ENCODE results near the gene NALF2.

DNA sequence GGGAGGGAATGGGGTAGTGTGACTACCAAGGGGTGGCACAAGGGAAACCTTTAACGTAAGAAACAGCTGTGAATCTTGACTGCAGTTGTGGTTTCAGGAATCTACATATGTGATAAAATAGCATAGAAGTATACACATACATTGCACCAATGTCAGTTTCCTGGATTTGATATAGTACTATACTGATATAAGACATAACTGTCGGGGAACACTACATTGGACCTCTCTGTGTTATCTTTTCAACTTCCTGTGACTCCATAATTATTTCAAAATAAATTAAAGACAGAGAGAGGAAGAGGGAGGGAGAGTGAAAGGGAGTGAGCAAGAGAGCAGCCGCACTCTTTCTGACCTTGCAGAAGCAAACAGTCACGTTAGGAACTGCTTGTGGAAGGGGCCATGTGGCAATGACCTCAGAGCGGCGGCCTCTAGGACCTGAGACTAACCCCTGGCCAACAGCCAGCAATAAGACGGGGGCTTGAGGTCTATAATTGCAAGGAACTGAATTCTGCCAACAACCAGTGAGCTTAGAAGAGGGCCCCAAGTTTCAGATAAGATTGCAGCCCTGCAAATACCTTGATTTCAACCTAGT lies 47.4 kb downstream of the NALF2 start:
- TF ChIP-seq EZH2 (IDR thresholded peaks at IDR 0.05; ENCODE audit: insufficient read depth, poor library complexity, severe bottlenecking) (no peak), EZH2phosphoT487 (IDR thresholded peaks at IDR 0.05; ENCODE audit: insufficient read depth, low read depth) (no peak)

Data from GM23248 (cell line).